Tracheal epithelial cell (primary cell): ENCODE measurements around the gene PABPC1L2B. TPM values are rescaled to one million over a fixed set of nuclear protein-coding genes. Genes with fewer than 3 reads are reported as not detected.

Source experiments
- total RNA-seq: library from RNA; depleted of rRNA; stranded (reverse); fragments of >200 nt; gene quantifications from 2 replicates; pipeline ENCODE4 v1.2.1, GENCODE V29; 2014

Gene PABPC1L2B
- total RNA-seq: not detected in 2 replicates

DNA sequence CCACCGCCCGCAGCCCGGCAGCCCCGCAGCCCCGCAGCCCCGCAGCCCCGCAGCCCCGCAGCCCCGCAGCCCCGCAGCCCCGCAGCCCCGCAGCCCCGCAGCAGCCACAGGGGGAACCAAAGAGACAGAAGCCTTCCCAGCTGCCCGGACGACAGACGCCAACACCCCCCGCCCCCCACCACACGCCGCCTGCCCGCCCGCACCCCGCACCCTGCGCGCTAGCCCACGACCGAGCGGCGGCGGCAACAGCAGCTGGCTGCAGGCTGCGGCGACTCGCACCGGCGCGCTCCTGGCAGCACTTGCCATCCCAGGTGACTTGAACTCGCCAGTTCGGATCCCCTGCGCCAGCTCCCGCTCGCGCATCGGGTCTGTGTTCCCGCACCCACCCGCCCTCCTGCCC, at the start of gene PABPC1L2B:
Gene PABPC1L2B, plus strand, starts transcription at position 207 of the 400 bp plus-strand sequence. CDS start 704 bp downstream, outside the sequence.

Other genes starting within 250 kb of the PABPC1L2B start
- gene DMRTC1B, start 226.0 kb upstream of the PABPC1L2B start, total RNA-seq: not detected in 2 replicates
- gene FAM236B, start 220.3 kb upstream of the PABPC1L2B start, total RNA-seq: not detected in 2 replicates
- gene FAM236D, start 194.7 kb upstream of the PABPC1L2B start, total RNA-seq: not detected in 2 replicates
- not detected in 2 replicates for gene FAM236C, start 90.3 kb upstream of the PABPC1L2B start, total RNA-seq
- gene FAM236A, start 64.7 kb upstream of the PABPC1L2B start, total RNA-seq: not detected in 2 replicates
- gene DMRTC1, start 59.1 kb upstream of the PABPC1L2B start, total RNA-seq: not detected in 2 replicates
- not detected in 2 replicates for gene PABPC1L2A, start 76.6 kb downstream of the PABPC1L2B start, total RNA-seq
- 0.24 and 0.43 TPM in 2 replicates for gene NAP1L2, start 211.9 kb downstream of the PABPC1L2B start, total RNA-seq